AG04450 (cell line): Measurements from ENCODE around the gene SMPD3. TPM values are rescaled to one million over a fixed set of nuclear protein-coding genes. Genes with fewer than 3 reads are reported as not detected.

Experiments used
- CTCF ChIA-PET: fragments of 300-600, 350-600 bp; formaldehyde crosslinking; extraction: SDS; loops from one replicate; lab custom pipeline; 2022; ENCODE audit warnings: antibody characterized with exemption, inconsistent platforms; lab: Charles Lee
- POLR2A ChIA-PET: fragments of 350-600 bp; formaldehyde crosslinking; extraction: SDS; loops from one replicate; lab custom pipeline; 2021; ENCODE audit warnings: antibody characterized with exemption, inconsistent platforms; lab: Yijun Ruan, JAX
- DNase-seq: peaks from one replicate; pipeline ENCODE4 v3.0.0-alpha.2; 2011; ENCODE audit warnings: low read depth, low spot score
- H3K27ac ChIP-seq: one replicate; pipeline ENCODE4 v1.5.1; 2012; ENCODE audit warnings: low read depth, low read length, control low read depth
- H3K27me3 ChIP-seq: one replicate; pipeline ENCODE4 v1.6.0; 2012; ENCODE audit warnings: low read length; ENCODE audit not compliant: control insufficient read depth, insufficient read depth
- H3K4me3 ChIP-seq: 2 replicates; pipeline ENCODE4 v1.5.1; 2011; ENCODE audit warnings: mild to moderate bottlenecking, low read depth, low read length, control low read depth
- H3K9me3 ChIP-seq: 2 replicates; pipeline ENCODE4 v1.5.1; 2012; ENCODE audit warnings: low read length; ENCODE audit not compliant: control insufficient read depth, insufficient read depth
- CTCF ChIP-seq: IDR thresholded peaks from 2 replicates; pipeline ENCODE4 v1.5.1; 2011; ENCODE audit warnings: low read depth, low read length, control low read depth, inconsistent platforms
- polyA plus RNA-seq: library from polyadenylated mRNA; depleted of rRNA; stranded (reverse); fragments of >200 nt; gene quantifications from 2 replicates; pipeline ENCODE4 v1.2.3, GENCODE V29; 2011

SMPD3 gene
- polyA plus RNA-seq, 1 experiment: not detected

- CTCF ChIA-PET: no interaction called here
- Histone ChIP-seq H3K27ac (no peak overlapping the region), H3K4me3 (no peak overlapping the region), H3K9me3 (peaks cover 10% of the 10 kb centered on the region; the same call in 1 of the 2 replicates), H3K27me3 (peaks cover 8% of the 10 kb centered on the region)
- POLR2A ChIA-PET: interaction anchor here (0.5 kb wide), 1 partner anchor 82 kb away, joined by 3 read pairs; no protein-coding TSS in a partner anchor
- no peak for TF ChIP-seq CTCF
- DNase-seq: no peak
These were observed 43.8 kb upstream of the SMPD3 start for GRCh38 chr16:68492151-68492542.

GRCh38 chr16:68491576-68491950 is 43.3 kb upstream of the SMPD3 start:
- peaks cover 10% of the 10 kb centered on the region; the same call in 1 of the 2 replicates for H3K9me3 ChIP-seq
- CTCF ChIA-PET: no interaction called here

GRCh38 chr16:68490829-68491575 is 42.7 kb upstream of the SMPD3 start:
- Histone ChIP-seq H3K4me3 (no peak overlapping the region), H3K9me3 (peaks cover 10% of the 10 kb centered on the region; the same call in 1 of the 2 replicates), H3K27me3 (peaks cover 5% of the 10 kb centered on the region), H3K27ac (no peak overlapping the region)
- TF ChIP-seq CTCF: no peak
- ChIA-PET POLR2A (no interaction called here), CTCF (interaction anchor here (1.6 kb wide), 1 partner anchor 19 kb away, joined by 3 read pairs; no protein-coding TSS in a partner anchor)
- DNase-seq: no peak

More at GRCh38 chr16:68491576-68491950, 43.3 kb upstream of the SMPD3 start:
- DNase-seq: no peak
- Histone ChIP-seq H3K27ac (no peak overlapping the region), H3K4me3 (no peak overlapping the region), H3K27me3 (peaks cover 5% of the 10 kb centered on the region)
- POLR2A ChIA-PET: interaction anchor here (0.5 kb wide), 1 partner anchor 83 kb away, joined by 3 read pairs; no protein-coding TSS in a partner anchor
- TF ChIP-seq CTCF: no peak

GRCh38 chr16:68490358-68490757 is 42.0 kb upstream of the SMPD3 start:
- ChIA-PET CTCF (interaction anchor here (1.6 kb wide), 1 partner anchor 19 kb away, joined by 3 read pairs; no protein-coding TSS in a partner anchor), POLR2A (no interaction called here)
- Histone ChIP-seq H3K27ac (no peak overlapping the region), H3K9me3 (peaks cover 10% of the 10 kb centered on the region; the same call in 1 of the 2 replicates), H3K27me3 (peaks cover 5% of the 10 kb centered on the region), H3K4me3 (no peak overlapping the region)
- no peak for DNase-seq
- no peak for TF ChIP-seq CTCF

GRCh38 chr16:68488554-68488953 is 40.2 kb upstream of the SMPD3 start:
- peaks cover 5% of the 10 kb centered on the region; the same call in 1 of the 2 replicates for H3K9me3 ChIP-seq
- H3K27me3 ChIP-seq: peaks cover 9% of the 10 kb centered on the region
- DNase-seq: no peak
- CTCF ChIA-PET: interaction anchor here (1.0 kb wide), 2 partner anchors 21 to 92 kb away, joined by 3 read pairs; no protein-coding TSS in a partner anchor
- TF ChIP-seq CTCF: no peak
- no peak overlapping the region for H3K4me3 ChIP-seq
- H3K27ac ChIP-seq: no peak overlapping the region
- POLR2A ChIA-PET: no interaction called here
